Measurements from ENCODE around the gene MVB12B.

DNA sequence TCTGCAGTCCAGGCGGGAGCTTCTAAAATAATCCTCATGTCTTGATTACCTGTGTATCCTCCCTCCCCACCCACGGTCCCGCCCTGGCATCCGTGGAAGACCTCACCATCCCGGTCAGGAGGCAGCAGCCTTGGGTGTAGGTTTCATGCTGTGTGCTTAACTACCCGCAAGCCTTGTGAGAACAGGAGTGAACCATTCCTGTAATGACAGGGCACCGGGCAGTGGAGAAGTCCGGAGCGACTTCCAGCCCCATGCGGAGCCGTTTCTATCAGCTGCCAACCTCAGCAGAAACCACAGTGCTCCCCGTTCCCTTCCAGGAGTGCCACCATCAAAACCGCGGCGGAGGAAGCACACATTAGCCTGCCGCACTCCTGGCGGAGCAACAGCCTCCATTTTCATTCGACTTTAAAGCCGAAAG is 163.6 kb downstream of the MVB12B start:
- no peak for TF ChIP-seq POLR2A (IDR thresholded peaks at IDR 0.05)
- TF ChIP-seq, protein P1, sequence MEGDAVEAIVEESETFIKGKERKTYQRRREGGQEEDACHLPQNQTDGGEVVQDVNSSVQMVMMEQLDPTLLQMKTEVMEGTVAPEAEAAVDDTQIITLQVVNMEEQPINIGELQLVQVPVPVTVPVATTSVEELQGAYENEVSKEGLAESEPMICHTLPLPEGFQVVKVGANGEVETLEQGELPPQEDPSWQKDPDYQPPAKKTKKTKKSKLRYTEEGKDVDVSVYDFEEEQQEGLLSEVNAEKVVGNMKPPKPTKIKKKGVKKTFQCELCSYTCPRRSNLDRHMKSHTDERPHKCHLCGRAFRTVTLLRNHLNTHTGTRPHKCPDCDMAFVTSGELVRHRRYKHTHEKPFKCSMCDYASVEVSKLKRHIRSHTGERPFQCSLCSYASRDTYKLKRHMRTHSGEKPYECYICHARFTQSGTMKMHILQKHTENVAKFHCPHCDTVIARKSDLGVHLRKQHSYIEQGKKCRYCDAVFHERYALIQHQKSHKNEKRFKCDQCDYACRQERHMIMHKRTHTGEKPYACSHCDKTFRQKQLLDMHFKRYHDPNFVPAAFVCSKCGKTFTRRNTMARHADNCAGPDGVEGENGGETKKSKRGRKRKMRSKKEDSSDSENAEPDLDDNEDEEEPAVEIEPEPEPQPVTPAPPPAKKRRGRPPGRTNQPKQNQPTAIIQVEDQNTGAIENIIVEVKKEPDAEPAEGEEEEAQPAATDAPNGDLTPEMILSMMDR (IDR thresholded peaks at IDR 0.05), result no peak

Measured in testis (tissue), 2 donors.